Neural progenitor cell (in vitro differentiated cells): ENCODE measurements around the gene SSC5D.

Source experiments
- CTCF ChIP-seq: fragments of 200-600 bp; sonication (generic); IDR thresholded peaks from 2 replicates; pipeline ENCODE4 v1.5.1; 2017; ENCODE audit warnings: antibody characterized with exemption, mild to moderate bottlenecking
- EZH2 ChIP-seq: fragments of 200-600 bp; sonication (generic); IDR thresholded peaks from 2 replicates; pipeline ENCODE4 v1.6.1; 2017; ENCODE audit warnings: antibody characterized with exemption, mild to moderate bottlenecking, moderate library complexity
- EZH2phosphoT487 ChIP-seq: fragments of 200-600 bp; sonication (generic); IDR thresholded peaks from 2 replicates; pipeline ENCODE4 v1.6.1; 2017; ENCODE audit warnings: antibody characterized with exemption

- TF ChIP-seq EZH2phosphoT487 (no peak), CTCF (no peak), EZH2 (no peak)
Measured at GRCh38 chr19:55447421-55448174, 40.6 kb upstream of the SSC5D start.
